C4-2B (cell line): ENCODE data around the gene ABHD12B.
"Not testable (repeated sequence)": the region's sequence is repeated elsewhere in the genome, so short reads cannot be mapped to it uniquely, and the experiment has no call there.

Experiments used
- H3K27ac ChIP-seq: fragments of 450-650 bp; 2 replicates; pipeline ENCODE4 v1.5.1; 2017
- ZFX ChIP-seq: fragments of 450-650 bp; IDR thresholded peaks from 2 replicates; pipeline ENCODE4 v1.6.1; 2017
- TF ChIP-seq, protein P1 (sequence below): fragments of 450-650 bp; conservative IDR thresholded peaks from 2 replicates; pipeline ENCODE4 v1.5.1; 2017; ENCODE audit warnings: mild to moderate bottlenecking

ABHD12B gene

DNA sequence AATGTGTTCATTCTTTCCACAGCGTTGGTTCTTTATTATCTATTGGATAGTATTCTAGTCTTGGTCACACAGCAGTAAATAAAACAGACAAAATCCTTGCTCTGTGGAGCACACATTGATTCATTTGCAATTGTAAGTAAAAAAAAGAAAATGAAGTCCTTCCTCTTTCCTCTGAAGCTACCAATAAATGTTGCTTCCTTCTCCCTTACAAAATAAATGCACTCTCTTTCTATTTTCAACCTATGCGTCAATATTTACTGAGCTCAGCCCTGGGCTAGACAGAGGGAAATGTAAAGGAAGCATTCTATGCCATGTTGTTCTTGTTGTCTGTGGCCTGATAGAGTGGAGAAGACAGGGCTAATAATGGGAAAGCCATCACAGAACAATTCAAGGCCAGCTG lies 2.9 kb downstream of the ABHD12B start:
- TF ChIP-seq, protein P1, sequence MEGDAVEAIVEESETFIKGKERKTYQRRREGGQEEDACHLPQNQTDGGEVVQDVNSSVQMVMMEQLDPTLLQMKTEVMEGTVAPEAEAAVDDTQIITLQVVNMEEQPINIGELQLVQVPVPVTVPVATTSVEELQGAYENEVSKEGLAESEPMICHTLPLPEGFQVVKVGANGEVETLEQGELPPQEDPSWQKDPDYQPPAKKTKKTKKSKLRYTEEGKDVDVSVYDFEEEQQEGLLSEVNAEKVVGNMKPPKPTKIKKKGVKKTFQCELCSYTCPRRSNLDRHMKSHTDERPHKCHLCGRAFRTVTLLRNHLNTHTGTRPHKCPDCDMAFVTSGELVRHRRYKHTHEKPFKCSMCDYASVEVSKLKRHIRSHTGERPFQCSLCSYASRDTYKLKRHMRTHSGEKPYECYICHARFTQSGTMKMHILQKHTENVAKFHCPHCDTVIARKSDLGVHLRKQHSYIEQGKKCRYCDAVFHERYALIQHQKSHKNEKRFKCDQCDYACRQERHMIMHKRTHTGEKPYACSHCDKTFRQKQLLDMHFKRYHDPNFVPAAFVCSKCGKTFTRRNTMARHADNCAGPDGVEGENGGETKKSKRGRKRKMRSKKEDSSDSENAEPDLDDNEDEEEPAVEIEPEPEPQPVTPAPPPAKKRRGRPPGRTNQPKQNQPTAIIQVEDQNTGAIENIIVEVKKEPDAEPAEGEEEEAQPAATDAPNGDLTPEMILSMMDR, result no peak
- no peak for TF ChIP-seq ZFX
- H3K27ac ChIP-seq, result no peak overlapping the region

DNA sequence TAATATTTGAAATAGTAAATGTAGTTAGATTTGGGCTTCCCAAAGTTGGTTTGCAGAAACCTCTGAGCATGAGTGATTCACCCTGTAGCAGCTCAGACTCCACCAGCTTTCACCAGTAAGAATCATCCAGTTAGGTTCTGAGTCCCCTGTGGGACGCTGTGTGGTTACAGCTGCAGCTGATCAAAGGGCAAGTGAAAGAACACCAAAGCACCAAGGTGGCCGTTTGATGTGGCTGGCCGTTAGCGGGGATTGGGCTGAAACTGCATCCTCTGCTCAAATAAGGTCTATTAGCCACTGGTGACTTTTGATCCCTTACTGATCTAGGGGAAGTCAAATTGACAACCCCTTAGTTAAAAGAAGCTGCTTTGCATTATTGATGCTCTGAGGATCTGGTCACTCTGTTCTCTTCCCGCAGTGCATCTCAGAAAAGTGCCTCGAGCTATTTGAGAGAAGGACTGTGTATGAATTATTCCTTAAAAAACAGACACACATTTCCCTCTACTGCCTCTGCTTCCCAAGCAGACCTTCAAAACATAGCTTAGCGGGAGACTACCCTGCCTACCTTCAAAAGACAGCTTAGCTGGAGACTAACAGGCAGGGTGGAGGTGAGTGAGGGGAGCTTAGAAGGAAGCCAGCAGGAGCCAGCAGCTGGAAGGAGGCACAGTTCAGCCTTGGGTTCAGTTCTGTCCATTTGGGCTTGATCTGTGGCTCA lies 3.7 kb downstream of the ABHD12B start:
- no peak overlapping the region for H3K27ac ChIP-seq
- TF ChIP-seq, protein P1, result no peak
- TF ChIP-seq ZFX, result no peak

DNA sequence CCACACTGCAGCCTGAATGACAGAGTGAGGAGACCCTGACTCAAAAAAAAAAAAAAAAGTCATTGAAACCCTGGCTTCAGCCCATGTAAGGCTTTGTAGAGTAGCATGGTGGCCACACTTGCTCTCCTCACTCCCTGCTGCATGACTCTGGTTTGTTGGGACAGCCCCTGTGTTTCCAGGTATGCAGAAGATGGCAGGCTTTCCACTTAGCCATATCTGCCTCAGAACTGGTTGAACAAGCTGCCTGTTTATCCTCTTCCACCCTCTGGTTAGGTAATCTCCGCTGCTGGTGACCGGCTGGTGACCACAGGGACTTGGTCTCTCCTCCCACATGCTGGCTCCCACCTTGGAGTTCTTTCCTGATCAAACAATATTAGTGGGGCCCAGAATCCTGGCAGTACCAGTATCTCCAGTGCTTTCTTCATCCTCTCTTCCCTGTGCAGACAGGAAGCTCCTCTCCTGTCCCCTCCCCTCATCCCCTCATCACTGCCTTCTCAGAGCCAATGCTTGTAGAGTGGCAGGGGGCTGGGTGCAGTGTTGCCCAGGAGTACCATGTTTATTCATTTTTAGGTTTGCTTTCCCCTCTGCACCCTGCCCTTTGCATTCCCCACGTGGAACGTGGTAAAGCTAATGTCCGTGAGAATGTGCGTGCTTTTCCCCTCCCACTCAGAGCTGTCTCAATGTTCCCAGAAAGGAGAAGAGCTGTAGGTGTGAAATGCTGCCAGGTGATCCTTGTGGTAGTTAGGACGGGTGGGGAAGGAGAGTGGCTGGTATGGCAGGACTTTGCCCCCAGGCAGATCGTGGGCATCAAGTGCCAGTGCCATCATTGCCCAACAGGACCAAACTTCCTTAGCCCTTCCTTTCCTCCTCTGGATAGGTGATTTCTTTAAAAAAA lies 11.3 kb downstream of the ABHD12B start:
- TF ChIP-seq ZFX, result no peak
- TF ChIP-seq, protein P1, result no peak
- H3K27ac ChIP-seq, result no peak overlapping the region

DNA sequence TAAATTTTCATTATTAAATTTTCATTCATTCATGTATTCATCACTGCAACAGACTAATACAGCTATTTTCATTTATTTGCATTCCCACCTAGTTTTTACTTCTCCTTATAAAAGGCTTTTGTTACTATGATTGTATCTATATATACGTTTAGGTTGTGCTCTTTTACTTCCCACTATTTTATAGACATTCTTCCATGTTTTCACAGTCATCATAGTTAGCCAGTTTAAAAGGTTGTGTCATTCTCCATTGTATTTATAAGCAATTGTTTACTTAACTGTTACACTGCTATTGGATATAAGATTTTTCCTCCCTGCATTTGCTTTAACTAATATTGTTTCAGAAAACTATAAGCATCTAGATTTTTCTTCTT lies 12.0 kb downstream of the ABHD12B start:
- no peak overlapping the region for H3K27ac ChIP-seq
- TF ChIP-seq ZFX, result no peak
- TF ChIP-seq, protein P1, result no peak

DNA sequence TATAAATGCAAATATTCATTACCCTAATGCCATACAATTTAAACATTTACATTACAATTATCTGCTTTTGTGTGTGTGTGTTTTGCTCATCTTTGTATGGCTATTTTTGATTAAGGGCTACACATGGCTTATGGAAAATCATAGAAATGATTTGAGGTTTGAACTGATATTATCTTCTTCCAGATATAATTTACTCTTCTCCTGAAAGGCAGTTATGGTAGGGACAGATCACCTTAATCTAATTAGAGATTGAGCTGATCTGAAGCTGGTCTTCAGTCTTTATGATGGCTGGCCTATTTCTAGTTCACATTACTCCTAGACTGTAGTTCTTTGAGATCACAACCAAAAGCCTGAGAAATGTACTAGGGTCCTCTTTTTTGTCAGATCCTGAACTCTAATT lies 15.6 kb downstream of the ABHD12B start:
- H3K27ac ChIP-seq, result no peak overlapping the region
- TF ChIP-seq, protein P1, result no peak
- no peak for TF ChIP-seq ZFX

DNA sequence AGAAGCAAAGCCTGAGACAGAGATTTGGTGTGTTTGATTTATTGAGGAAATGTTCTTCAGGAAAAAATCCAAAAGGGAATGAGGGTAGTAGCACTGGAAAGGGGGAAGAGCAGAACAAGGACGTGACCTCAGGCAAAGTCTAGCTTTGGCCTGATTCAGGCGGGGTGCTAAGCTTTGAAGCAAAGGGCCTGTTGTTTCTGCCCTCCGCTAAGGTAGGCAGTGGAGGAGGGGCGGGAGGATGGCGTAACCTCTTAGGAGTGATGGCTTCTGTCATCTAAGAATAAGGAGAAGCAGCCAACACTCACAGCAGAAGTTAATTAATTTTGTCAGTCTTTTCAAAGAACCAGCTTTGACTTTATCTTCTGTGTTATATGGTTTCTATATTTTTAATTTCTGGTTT lies 20.4 kb downstream of the ABHD12B start:
- H3K27ac ChIP-seq, result no peak overlapping the region
- TF ChIP-seq ZFX, result no peak
- TF ChIP-seq, protein P1, result no peak

DNA sequence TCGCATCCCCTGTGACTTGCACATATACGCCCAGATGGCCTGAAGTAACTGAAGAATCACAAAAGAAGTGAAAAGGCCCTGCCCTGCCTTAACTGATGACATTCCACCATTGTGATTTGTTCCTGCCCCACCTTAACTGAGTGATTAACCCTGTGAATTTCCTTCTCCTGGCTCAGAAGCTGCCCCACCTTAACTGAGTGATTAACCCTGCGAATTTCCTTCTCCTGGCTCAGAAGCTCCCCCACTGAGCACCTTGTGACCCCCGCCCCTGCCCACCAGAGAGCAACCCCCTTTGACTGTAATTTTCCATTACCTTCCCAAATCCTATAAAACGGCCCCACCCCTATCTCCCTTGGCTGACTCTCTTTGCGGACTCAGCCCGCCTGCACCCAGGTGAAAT lies 24.6 kb downstream of the ABHD12B start:
- H3K27ac ChIP-seq, result not testable (repeated sequence)

DNA sequence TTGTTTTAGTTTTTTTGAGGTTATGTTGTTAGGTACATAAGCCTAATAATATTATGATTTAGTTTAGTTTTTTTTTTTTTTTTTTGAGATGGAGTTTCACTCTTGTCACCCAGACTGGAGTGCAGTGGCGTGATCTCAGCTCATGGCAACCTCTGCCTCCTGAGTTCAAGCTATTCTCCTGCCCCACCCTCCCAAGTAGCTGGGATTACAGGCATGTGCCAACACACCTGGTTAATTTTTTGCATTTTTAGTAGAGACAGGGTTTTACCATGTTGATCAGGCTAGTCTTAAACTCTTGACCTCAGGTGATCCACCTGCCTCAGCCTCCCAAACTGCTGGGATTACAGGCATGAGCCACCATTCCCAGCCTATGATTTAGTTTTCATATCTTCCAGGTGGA lies 25.2 kb downstream of the ABHD12B start:
- not testable (repeated sequence) for H3K27ac ChIP-seq
